ENCODE data around the gene ERG. TPM values are rescaled to one million over a fixed set of nuclear protein-coding genes. Genes with fewer than 3 reads are reported as not detected.

Gene ERG
- total and polyA plus RNA-seq, 4 donors, result 3.3 to 6.0 (median 4.1) TPM

DNA sequence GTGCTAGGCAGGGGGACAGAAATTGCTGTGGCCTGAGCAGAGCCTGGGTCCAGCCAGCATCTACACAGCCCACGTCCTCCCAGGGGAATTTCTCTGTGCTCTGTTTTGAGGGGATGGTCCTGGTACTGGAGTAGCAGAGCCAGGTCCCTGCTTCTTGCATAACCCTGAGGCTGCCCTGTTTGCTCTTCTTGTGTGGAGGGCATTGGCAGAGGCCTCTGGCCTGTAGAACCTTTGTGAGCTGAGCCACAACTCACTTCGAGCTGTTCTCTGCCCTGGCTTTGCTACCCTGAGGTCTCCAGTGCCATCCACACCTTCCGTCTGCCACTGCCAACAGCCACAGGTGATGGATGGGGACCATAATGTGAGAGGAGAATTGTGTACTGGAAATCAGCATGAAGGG is 139.6 kb downstream of the ERG start:
- Histone ChIP-seq H3K4me3 (ENCODE audit: low read depth in 1 of 3, low read length in 3 of 3) (no peak overlapping the region), H3K4me1 (ENCODE audit: control insufficient read depth in 4 of 4, insufficient read depth in 4 of 4, low read length in 3 of 4) (peaks cover 0 to 3% (median 0%) of the 10 kb centered on the region in 4 donors), H3K27ac (ENCODE audit: low read depth in 1 of 2, low read length in 2 of 2) (no peak overlapping the region), H3K9me3 (ENCODE audit: control insufficient read depth in 4 of 4, low read length in 3 of 4) (no peaks in the 10 kb centered on the region), H3K36me3 (ENCODE audit: control insufficient read depth in 4 of 4, insufficient read depth in 3 of 4, low read depth in 1 of 4, low read length in 3 of 4) (no peaks in the 10 kb centered on the region), H3K9ac (ENCODE audit: low read depth in 1 of 2, low read length in 2 of 2) (no peak overlapping the region), H3K27me3 (ENCODE audit: control insufficient read depth in 4 of 4, insufficient read depth in 4 of 4, low read length in 3 of 4) (peaks cover 0 to 2% (median 0%) of the 10 kb centered on the region in 4 donors)
- no peak for DNase-seq (ENCODE audit: low spot score)
- TF ChIP-seq SP1 (IDR thresholded peaks at IDR 0.05) (no peak), EGR1 (IDR thresholded peaks at IDR 0.05; ENCODE audit: low read depth in 2 of 2) (no peak), NR2F2 (IDR thresholded peaks at IDR 0.05) (no peak), HNF4G (IDR thresholded peaks at IDR 0.05) (no peak), FOXA1 (IDR thresholded peaks at IDR 0.05) (no peak), GABPA (IDR thresholded peaks at IDR 0.05 in 1 of 2, conservative IDR thresholded peaks at IDR 0.05 in 1 of 2) (no peak), JUND (IDR thresholded peaks at IDR 0.05) (no peak), RAD21 (IDR thresholded peaks at IDR 0.05) (no peak), FOXA2 (IDR thresholded peaks at IDR 0.05) (no peak), RXRA (IDR thresholded peaks at IDR 0.05) (no peak), YY1 (IDR thresholded peaks at IDR 0.05) (no peak), TAF1 (conservative IDR thresholded peaks at IDR 0.05) (no peak)
- TF ChIP-seq, protein P1, sequence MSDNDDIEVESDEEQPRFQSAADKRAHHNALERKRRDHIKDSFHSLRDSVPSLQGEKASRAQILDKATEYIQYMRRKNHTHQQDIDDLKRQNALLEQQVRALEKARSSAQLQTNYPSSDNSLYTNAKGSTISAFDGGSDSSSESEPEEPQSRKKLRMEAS (IDR thresholded peaks at IDR 0.05), result no peak
- TF ChIP-seq, protein P2, sequence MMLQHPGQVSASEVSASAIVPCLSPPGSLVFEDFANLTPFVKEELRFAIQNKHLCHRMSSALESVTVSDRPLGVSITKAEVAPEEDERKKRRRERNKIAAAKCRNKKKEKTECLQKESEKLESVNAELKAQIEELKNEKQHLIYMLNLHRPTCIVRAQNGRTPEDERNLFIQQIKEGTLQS (IDR thresholded peaks at IDR 0.05), result no peak
- TF ChIP-seq, protein P3, sequence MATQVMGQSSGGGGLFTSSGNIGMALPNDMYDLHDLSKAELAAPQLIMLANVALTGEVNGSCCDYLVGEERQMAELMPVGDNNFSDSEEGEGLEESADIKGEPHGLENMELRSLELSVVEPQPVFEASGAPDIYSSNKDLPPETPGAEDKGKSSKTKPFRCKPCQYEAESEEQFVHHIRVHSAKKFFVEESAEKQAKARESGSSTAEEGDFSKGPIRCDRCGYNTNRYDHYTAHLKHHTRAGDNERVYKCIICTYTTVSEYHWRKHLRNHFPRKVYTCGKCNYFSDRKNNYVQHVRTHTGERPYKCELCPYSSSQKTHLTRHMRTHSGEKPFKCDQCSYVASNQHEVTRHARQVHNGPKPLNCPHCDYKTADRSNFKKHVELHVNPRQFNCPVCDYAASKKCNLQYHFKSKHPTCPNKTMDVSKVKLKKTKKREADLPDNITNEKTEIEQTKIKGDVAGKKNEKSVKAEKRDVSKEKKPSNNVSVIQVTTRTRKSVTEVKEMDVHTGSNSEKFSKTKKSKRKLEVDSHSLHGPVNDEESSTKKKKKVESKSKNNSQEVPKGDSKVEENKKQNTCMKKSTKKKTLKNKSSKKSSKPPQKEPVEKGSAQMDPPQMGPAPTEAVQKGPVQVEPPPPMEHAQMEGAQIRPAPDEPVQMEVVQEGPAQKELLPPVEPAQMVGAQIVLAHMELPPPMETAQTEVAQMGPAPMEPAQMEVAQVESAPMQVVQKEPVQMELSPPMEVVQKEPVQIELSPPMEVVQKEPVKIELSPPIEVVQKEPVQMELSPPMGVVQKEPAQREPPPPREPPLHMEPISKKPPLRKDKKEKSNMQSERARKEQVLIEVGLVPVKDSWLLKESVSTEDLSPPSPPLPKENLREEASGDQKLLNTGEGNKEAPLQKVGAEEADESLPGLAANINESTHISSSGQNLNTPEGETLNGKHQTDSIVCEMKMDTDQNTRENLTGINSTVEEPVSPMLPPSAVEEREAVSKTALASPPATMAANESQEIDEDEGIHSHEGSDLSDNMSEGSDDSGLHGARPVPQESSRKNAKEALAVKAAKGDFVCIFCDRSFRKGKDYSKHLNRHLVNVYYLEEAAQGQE (IDR thresholded peaks at IDR 0.05), result no peak
- 70% methylated on average over 3 of the region's 3 CpGs for WGBS

DNA sequence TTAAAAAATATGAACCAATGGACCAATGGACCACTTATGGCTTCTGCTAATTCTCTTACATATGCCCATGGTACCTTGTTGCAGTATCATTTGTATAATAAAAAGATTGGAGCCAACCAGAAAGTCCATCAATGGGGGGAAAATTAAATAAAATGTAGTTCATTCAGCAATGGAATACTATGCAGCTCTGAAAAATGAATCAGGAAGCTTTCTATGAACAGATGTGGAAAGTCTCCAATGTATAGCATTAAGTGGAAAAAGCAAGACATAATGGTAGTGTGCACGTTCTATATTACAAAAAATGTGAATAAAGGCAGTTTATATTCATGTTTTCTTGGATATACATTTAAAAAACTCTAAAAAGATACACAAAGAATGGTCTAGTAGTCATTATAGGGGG is 140.2 kb downstream of the ERG start:
- Histone ChIP-seq H3K27ac (ENCODE audit: low read depth in 1 of 2, low read length in 2 of 2) (no peak overlapping the region), H3K27me3 (ENCODE audit: control insufficient read depth in 4 of 4, insufficient read depth in 4 of 4, low read length in 3 of 4) (peaks cover 0 to 2% (median 0%) of the 10 kb centered on the region in 4 donors), H3K9me3 (ENCODE audit: control insufficient read depth in 4 of 4, low read length in 3 of 4) (no peaks in the 10 kb centered on the region), H3K9ac (ENCODE audit: low read depth in 1 of 2, low read length in 2 of 2) (no peak overlapping the region), H3K36me3 (ENCODE audit: control insufficient read depth in 4 of 4, insufficient read depth in 3 of 4, low read depth in 1 of 4, low read length in 3 of 4) (no peaks in the 10 kb centered on the region), H3K4me1 (ENCODE audit: control insufficient read depth in 4 of 4, insufficient read depth in 4 of 4, low read length in 3 of 4) (peaks cover 0 to 3% (median 0%) of the 10 kb centered on the region in 4 donors), H3K4me3 (ENCODE audit: low read depth in 1 of 3, low read length in 3 of 3) (no peak overlapping the region)
- DNase-seq (ENCODE audit: low spot score), result no peak
- no peak for TF ChIP-seq JUND (IDR thresholded peaks at IDR 0.05)
- TF ChIP-seq GABPA (IDR thresholded peaks at IDR 0.05 in 1 of 2, conservative IDR thresholded peaks at IDR 0.05 in 1 of 2), result no peak
- TF ChIP-seq, protein P3 (IDR thresholded peaks at IDR 0.05), result no peak
- TF ChIP-seq, protein P2 (IDR thresholded peaks at IDR 0.05), result no peak
- no peak for TF ChIP-seq HNF4G (IDR thresholded peaks at IDR 0.05)
- TF ChIP-seq NR2F2 (IDR thresholded peaks at IDR 0.05), result no peak
- no peak for TF ChIP-seq FOXA2 (IDR thresholded peaks at IDR 0.05)
- TF ChIP-seq HNF4A (conservative IDR thresholded peaks at IDR 0.05), result no peak
- WGBS, result 74% methylated on average over 1 of the region's 1 CpG
